GM23338 (cell line): ENCODE measurements around the gene WFS1.

Experiments
- CREB1 ChIP-seq: fragments of 250-450 bp; sonication (Bioruptor Pico); IDR thresholded peaks from 2 replicates; pipeline ENCODE4 v1.5.0; 2020; ENCODE audit warnings: low read depth, mild to moderate bottlenecking, moderate library complexity
- CTCF ChIP-seq, 2 experiments: fragments of 200-600 bp in 1 of 2; sonication (generic) in 1 of 2; conservative IDR thresholded peaks; 2 replicates each; pipeline versions ENCODE4 v1.5.1 to v1.6.1; 2016 to 2017; ENCODE audit warnings: antibody characterized with exemption in 2 of 2, low read depth in 2 of 2, mild to moderate bottlenecking in 2 of 2, moderate library complexity in 1 of 2
- EZH2 ChIP-seq: fragments of 200-600 bp; sonication (generic); IDR thresholded peaks from one replicate; pipeline ENCODE4 v1.8.0; 2017; ENCODE audit warnings: antibody characterized with exemption, mild to moderate bottlenecking, low read depth; ENCODE audit not compliant: unreplicated experiment
- EZH2phosphoT487 ChIP-seq: fragments of 200-600 bp; sonication (generic); IDR thresholded peaks from one replicate; pipeline ENCODE4 v1.8.1; 2018; ENCODE audit warnings: antibody characterized with exemption; ENCODE audit not compliant: unreplicated experiment
- NANOG ChIP-seq: IDR thresholded peaks from 2 replicates; pipeline ENCODE4 v1.6.1; 2016; ENCODE audit warnings: antibody characterized with exemption, borderline replicate concordance
- TF ChIP-seq, protein P1 (sequence below): IDR thresholded peaks from one replicate; pipeline ENCODE4 v1.6.1; 2018; ENCODE audit warnings: antibody characterized with exemption; ENCODE audit not compliant: unreplicated experiment

DNA sequence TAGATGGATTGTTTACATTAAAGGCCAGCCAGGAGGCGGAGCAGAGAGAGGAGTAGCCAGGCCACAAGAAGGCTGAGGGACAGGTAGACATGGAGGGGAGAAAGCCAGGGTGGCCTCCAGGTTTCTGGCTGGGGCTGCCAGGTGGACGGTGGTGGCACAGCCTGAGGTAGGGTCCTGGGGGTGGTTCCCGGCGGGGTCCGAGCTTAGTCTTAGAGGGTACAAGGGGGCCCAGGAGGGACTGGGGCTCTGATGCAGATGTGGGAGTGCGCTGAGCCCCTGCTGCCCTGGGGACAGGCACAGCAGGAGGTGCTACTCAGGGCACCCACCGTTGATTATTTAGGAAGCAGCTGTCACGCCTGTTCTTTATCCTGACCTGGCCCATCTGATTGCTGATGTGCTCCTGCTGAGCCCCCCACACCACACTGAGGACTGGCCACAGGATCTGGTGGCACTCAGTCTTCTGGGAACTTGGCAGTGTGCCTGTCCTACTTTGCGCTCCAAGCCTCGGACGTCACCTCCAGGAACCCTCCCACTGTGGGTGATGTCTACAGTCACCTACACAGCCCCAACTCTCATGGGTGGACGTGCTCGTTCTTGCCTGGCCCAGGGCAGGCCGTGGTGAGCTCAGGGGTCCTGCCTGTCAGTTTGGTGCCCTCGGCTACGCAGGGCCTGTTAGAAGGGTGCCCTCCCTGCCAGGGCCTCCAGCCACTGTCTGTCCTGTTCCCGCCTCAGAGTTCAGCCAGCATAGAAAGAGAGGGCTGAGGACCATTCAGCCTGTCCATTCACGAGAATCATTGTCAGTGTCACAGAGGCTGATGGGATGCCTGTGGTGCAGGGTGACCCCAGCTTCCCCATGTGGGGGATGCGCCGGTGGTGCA is 12.0 kb downstream of the WFS1 start:
- TF ChIP-seq CTCF (conservative IDR thresholded peaks at IDR 0.05; ENCODE audit: low read depth in 2 of 2) (no peak), EZH2phosphoT487 (no peak), CREB1 (CRISPR knock-in tag) (no peak), NANOG (no peak), EZH2 (no peak)
- TF ChIP-seq, protein P1, sequence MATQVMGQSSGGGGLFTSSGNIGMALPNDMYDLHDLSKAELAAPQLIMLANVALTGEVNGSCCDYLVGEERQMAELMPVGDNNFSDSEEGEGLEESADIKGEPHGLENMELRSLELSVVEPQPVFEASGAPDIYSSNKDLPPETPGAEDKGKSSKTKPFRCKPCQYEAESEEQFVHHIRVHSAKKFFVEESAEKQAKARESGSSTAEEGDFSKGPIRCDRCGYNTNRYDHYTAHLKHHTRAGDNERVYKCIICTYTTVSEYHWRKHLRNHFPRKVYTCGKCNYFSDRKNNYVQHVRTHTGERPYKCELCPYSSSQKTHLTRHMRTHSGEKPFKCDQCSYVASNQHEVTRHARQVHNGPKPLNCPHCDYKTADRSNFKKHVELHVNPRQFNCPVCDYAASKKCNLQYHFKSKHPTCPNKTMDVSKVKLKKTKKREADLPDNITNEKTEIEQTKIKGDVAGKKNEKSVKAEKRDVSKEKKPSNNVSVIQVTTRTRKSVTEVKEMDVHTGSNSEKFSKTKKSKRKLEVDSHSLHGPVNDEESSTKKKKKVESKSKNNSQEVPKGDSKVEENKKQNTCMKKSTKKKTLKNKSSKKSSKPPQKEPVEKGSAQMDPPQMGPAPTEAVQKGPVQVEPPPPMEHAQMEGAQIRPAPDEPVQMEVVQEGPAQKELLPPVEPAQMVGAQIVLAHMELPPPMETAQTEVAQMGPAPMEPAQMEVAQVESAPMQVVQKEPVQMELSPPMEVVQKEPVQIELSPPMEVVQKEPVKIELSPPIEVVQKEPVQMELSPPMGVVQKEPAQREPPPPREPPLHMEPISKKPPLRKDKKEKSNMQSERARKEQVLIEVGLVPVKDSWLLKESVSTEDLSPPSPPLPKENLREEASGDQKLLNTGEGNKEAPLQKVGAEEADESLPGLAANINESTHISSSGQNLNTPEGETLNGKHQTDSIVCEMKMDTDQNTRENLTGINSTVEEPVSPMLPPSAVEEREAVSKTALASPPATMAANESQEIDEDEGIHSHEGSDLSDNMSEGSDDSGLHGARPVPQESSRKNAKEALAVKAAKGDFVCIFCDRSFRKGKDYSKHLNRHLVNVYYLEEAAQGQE = no peak
